ENCODE data around the gene GRB10.
A peak's percentile ranks its signal among the peaks of the same experiment; 100 is the strongest.

The GRB10 gene

GRCh38 chr7:50659329-50659965 is 123.2 kb downstream of the GRB10 start:
- no peaks in the 10 kb centered on the region for H3K27me3 ChIP-seq (replicated peaks)
- H3K36me3 ChIP-seq (replicated peaks) = peaks cover 34% of the 10 kb centered on the region
- H3K27ac ChIP-seq = no peak overlapping the region
- no peak for DNase-seq
- H3K4me3 ChIP-seq (ENCODE audit: low read depth, low read length) = no peak overlapping the region
- TF ChIP-seq CTCF (IDR thresholded peaks at IDR 0.05; ENCODE audit: low read depth, low read length, missing control alignments) = no peak
- in situ Hi-C loops (cut with HindIII; ENCODE audit: low pct_ligation_motif_present, low sequenced_read_pairs) = no loop called here

DNA sequence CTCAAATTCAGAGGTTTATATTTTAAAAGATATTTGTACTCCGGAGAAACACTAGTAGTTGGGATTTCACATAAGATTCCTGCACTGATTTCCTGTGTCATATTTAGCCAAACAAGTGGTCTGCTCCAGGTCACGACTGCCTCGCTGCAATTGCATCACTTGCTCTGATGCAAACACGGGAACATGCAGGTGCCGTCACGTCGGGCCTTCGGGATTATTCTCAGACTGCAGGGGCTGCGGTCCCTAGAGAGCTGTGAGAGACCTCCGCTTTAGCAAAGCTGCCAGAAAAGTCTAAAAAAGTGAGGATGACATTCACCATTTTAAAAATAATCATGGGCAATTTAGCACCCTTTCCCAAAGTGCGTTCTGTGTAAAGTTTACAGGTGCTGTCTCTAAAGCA is 124.0 kb downstream of the GRB10 start:
- H3K27ac ChIP-seq = no peak overlapping the region
- in situ Hi-C loops (cut with HindIII; ENCODE audit: low pct_ligation_motif_present, low sequenced_read_pairs) = no loop called here
- H3K4me3 ChIP-seq (ENCODE audit: low read depth, low read length) = no peak overlapping the region
- H3K36me3 ChIP-seq (replicated peaks) = peaks cover 30% of the 10 kb centered on the region
- H3K27me3 ChIP-seq (replicated peaks) = no peaks in the 10 kb centered on the region
- DNase-seq = no peak
- TF ChIP-seq CTCF (IDR thresholded peaks at IDR 0.05; ENCODE audit: low read depth, low read length, missing control alignments) = no peak

- H3K4me3 ChIP-seq (ENCODE audit: low read depth, low read length) = no peak overlapping the region
- in situ Hi-C loops (cut with HindIII; ENCODE audit: low pct_ligation_motif_present, low sequenced_read_pairs) = no loop called here
- peaks cover 23% of the 10 kb centered on the region for H3K36me3 ChIP-seq (replicated peaks)
- no peaks in the 10 kb centered on the region for H3K27me3 ChIP-seq (replicated peaks)
- no peak for DNase-seq
- TF ChIP-seq CTCF (IDR thresholded peaks at IDR 0.05; ENCODE audit: low read depth, low read length, missing control alignments) = no peak
- H3K27ac ChIP-seq = no peak overlapping the region
These were observed 124.8 kb downstream of the GRB10 start for GRCh38 chr7:50657912-50658311.

GRCh38 chr7:50657341-50657873 is 125.3 kb downstream of the GRB10 start:
- Histone ChIP-seq H3K27me3 (replicated peaks) (no peaks in the 10 kb centered on the region), H3K4me3 (ENCODE audit: low read depth, low read length) (no peak overlapping the region), H3K36me3 (replicated peaks) (peaks cover 23% of the 10 kb centered on the region), H3K27ac (no peak overlapping the region)
- DNase-seq = peak; percentile 38
- no peak for TF ChIP-seq CTCF (IDR thresholded peaks at IDR 0.05; ENCODE audit: low read depth, low read length, missing control alignments)
- in situ Hi-C loops (cut with HindIII; ENCODE audit: low pct_ligation_motif_present, low sequenced_read_pairs) = no loop called here

- H3K4me3 ChIP-seq (ENCODE audit: low read depth, low read length) = no peak overlapping the region
- H3K27me3 ChIP-seq (replicated peaks) = no peaks in the 10 kb centered on the region
- in situ Hi-C loops (cut with HindIII; ENCODE audit: low pct_ligation_motif_present, low sequenced_read_pairs) = no loop called here
- no peak overlapping the region for H3K27ac ChIP-seq
- DNase-seq = no peak
- peaks cover 13% of the 10 kb centered on the region for H3K36me3 ChIP-seq (replicated peaks)
- no peak for TF ChIP-seq CTCF (IDR thresholded peaks at IDR 0.05; ENCODE audit: low read depth, low read length, missing control alignments)
These were observed 126.4 kb downstream of the GRB10 start for GRCh38 chr7:50656141-50656895.
